ENCODE results near the gene CRACR2B. TPM values are rescaled to one million over a fixed set of nuclear protein-coding genes. Genes with fewer than 3 reads are reported as not detected.

Gene CRACR2B
- total RNA-seq, 2 experiments from 2014 or later: 0.33 TPM; not detected in 1

DNA sequence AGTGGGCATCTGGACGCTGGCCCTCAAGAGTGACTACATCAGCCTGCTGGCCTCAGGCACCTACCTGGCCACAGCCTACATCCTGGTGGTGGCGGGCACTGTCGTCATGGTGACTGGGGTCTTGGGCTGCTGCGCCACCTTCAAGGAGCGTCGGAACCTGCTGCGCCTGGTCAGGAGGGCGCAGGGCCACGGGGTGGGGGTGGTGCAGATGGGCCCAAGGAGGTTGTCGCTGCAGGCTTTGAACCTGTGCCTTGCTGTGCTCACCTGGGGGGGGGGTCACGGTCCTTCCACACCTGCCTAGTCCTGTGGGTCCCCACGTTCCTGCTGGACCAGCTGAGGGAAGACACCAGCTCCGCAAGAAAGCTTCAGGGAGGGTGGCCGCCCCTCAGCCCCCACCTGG, 8.6 kb downstream of the CRACR2B start:
- ATAC-seq (ENCODE audit: poor library complexity): no peak
- Mint-ChIP-seq H3K4me3 (no peak overlapping the region), H3K27ac (no peak overlapping the region), H3K36me3 (ENCODE audit: low read depth) (peaks cover 22% of the 10 kb centered on the region), H3K4me1 (ENCODE audit: low read depth) (peaks cover 24% of the 10 kb centered on the region), H3K9me3 (no peaks in the 10 kb centered on the region), H3K27me3 (peaks cover 13% of the 10 kb centered on the region)
- peaks cover 5 to 14% of the 10 kb centered on the region in 2 experiments for H3K27me3 ChIP-seq (ENCODE audit: control insufficient read depth in 1 of 2, insufficient read depth in 2 of 2, low read length in 2 of 2)
- ChIA-PET POLR2A (interaction anchor here (1.2 kb wide), 1 partner anchor 16 kb away, joined by 4 read pairs; no protein-coding TSS in a partner anchor), CTCF (no interaction called here)
- no peak for DNase-seq
- no peak overlapping the region for H3K4me3 ChIP-seq (ENCODE audit: low read length)
- H3K36me3 ChIP-seq (ENCODE audit: insufficient read depth, low read length): peaks cover 28% of the 10 kb centered on the region
- H3K9me3 ChIP-seq (ENCODE audit: control insufficient read depth in 1 of 2, insufficient read depth in 1 of 2, low read length in 2 of 2): peaks cover 0 to 8% of the 10 kb centered on the region in 2 experiments
- peaks cover 52% of the 10 kb centered on the region for H3K4me1 ChIP-seq (ENCODE audit: insufficient read depth, low read length)
- TF ChIP-seq, protein P1, sequence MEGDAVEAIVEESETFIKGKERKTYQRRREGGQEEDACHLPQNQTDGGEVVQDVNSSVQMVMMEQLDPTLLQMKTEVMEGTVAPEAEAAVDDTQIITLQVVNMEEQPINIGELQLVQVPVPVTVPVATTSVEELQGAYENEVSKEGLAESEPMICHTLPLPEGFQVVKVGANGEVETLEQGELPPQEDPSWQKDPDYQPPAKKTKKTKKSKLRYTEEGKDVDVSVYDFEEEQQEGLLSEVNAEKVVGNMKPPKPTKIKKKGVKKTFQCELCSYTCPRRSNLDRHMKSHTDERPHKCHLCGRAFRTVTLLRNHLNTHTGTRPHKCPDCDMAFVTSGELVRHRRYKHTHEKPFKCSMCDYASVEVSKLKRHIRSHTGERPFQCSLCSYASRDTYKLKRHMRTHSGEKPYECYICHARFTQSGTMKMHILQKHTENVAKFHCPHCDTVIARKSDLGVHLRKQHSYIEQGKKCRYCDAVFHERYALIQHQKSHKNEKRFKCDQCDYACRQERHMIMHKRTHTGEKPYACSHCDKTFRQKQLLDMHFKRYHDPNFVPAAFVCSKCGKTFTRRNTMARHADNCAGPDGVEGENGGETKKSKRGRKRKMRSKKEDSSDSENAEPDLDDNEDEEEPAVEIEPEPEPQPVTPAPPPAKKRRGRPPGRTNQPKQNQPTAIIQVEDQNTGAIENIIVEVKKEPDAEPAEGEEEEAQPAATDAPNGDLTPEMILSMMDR (IDR thresholded peaks at IDR 0.05): no peak
- intact Hi-C loops (cut with DNase I, micrococcal nuclease): no loop called here
- H3K27ac ChIP-seq (ENCODE audit: low read depth in 1 of 2, low read length in 2 of 2): no peak overlapping the region

DNA sequence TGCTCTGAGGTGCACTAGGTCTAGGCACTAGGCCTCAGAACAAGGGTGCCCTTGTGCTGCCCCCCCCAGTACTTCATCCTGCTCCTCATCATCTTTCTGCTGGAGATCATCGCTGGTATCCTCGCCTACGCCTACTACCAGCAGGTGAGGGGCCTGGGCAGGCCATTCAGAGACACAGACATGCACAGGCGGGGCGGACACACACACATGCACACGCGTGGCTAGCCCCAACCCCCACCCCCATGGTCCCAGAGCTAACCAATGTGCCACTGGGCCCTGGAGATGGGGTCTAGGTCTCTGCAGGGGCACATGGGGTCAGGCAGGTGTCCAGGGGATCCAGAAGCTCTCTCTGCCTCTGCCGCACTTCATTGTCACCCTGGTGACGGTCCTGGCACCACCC, 9.0 kb downstream of the CRACR2B start:
- H3K4me1 Mint-ChIP-seq (ENCODE audit: low read depth): peaks cover 20% of the 10 kb centered on the region
- no peak for DNase-seq
- Histone ChIP-seq H3K4me3 (ENCODE audit: low read length) (no peak overlapping the region), H3K27me3 (ENCODE audit: control insufficient read depth in 1 of 2, insufficient read depth in 2 of 2, low read length in 2 of 2) (peaks cover 1 to 10% of the 10 kb centered on the region in 2 experiments), H3K36me3 (ENCODE audit: insufficient read depth, low read length) (peaks cover 28% of the 10 kb centered on the region), H3K4me1 (ENCODE audit: insufficient read depth, low read length) (peaks cover 52% of the 10 kb centered on the region), H3K9me3 (ENCODE audit: control insufficient read depth in 1 of 2, insufficient read depth in 1 of 2, low read length in 2 of 2) (peaks cover 0 to 8% of the 10 kb centered on the region in 2 experiments), H3K27ac (ENCODE audit: low read depth in 1 of 2, low read length in 2 of 2) (no peak overlapping the region)
- no peaks in the 10 kb centered on the region for H3K9me3 Mint-ChIP-seq
- H3K36me3 Mint-ChIP-seq (ENCODE audit: low read depth): peaks cover 22% of the 10 kb centered on the region
- H3K4me3 Mint-ChIP-seq: no peak overlapping the region
- CTCF ChIA-PET: no interaction called here
- no peak for ATAC-seq (ENCODE audit: poor library complexity)
- no peak overlapping the region for H3K27ac Mint-ChIP-seq
- TF ChIP-seq, protein P1 (IDR thresholded peaks at IDR 0.05): no peak
- POLR2A ChIA-PET: interaction anchor here (1.2 kb wide), 1 partner anchor 17 kb away, joined by 4 read pairs; no protein-coding TSS in a partner anchor
- intact Hi-C loops (cut with DNase I, micrococcal nuclease): no loop called here
- peaks cover 10% of the 10 kb centered on the region for H3K27me3 Mint-ChIP-seq

DNA sequence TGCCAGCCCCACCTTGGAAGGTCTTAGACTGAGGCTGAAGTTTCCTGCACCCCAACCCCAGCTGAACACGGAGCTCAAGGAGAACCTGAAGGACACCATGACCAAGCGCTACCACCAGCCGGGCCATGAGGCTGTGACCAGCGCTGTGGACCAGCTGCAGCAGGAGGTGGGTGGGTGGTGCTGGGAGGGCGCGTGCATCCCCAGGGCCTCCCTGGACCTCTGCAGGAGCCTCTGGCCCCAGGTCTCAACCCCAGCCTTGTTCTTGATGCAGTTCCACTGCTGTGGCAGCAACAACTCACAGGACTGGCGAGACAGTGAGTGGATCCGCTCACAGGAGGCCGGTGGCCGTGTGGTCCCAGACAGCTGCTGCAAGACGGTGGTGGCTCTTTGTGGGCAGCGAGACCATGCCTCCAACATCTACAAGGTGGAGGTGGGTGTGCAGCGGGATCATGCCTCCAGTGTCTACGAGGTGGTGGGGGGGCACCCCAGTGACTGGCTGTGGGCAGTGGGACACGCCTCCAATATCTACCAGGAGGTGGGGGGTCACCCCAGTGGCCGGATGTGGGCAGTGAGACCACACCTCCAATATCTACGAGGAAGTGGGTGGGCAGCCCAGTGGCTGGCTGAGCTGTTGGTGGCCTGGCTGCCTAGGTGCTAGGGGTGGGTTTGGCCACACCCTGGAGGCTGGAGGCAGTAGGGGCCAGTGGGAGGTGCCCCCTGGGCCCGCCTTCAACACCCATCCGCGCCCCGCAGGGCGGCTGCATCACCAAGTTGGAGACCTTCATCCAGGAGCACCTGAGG, 9.7 kb downstream of the CRACR2B start:
- Histone ChIP-seq H3K4me1 (ENCODE audit: insufficient read depth, low read length) (peaks cover 47% of the 10 kb centered on the region), H3K4me3 (ENCODE audit: low read length) (no peak overlapping the region), H3K9me3 (ENCODE audit: control insufficient read depth in 1 of 2, insufficient read depth in 1 of 2, low read length in 2 of 2) (peaks cover 0 to 2% of the 10 kb centered on the region in 2 experiments), H3K27me3 (ENCODE audit: control insufficient read depth in 1 of 2, insufficient read depth in 2 of 2, low read length in 2 of 2) (peaks cover 0 to 5% of the 10 kb centered on the region in 2 experiments), H3K36me3 (ENCODE audit: insufficient read depth, low read length) (peaks cover 28% of the 10 kb centered on the region), H3K27ac (ENCODE audit: low read depth in 1 of 2, low read length in 2 of 2) (no peak overlapping the region)
- H3K4me1 Mint-ChIP-seq (ENCODE audit: low read depth): peaks cover 17% of the 10 kb centered on the region
- H3K27me3 Mint-ChIP-seq: peaks cover 3% of the 10 kb centered on the region
- H3K36me3 Mint-ChIP-seq (ENCODE audit: low read depth): peaks cover 22% of the 10 kb centered on the region
- TF ChIP-seq, protein P1 (IDR thresholded peaks at IDR 0.05): no peak
- no peaks in the 10 kb centered on the region for H3K9me3 Mint-ChIP-seq
- DNase-seq: no peak
- POLR2A ChIA-PET: interaction anchor here (1.2 to 1.5 kb wide), 2 partner anchors 17 to 18 kb away, joined by 4 to 5 read pairs; partner anchors contain the start of gene PNPLA2
- no peak overlapping the region for H3K27ac Mint-ChIP-seq
- no peak for ATAC-seq (ENCODE audit: poor library complexity)
- CTCF ChIA-PET: no interaction called here
- H3K4me3 Mint-ChIP-seq: no peak overlapping the region
- intact Hi-C loops (cut with DNase I, micrococcal nuclease): no loop called here
